ENCODE measurements around the gene LYL1. TPM values are rescaled to one million over a fixed set of nuclear protein-coding genes. Genes with fewer than 3 reads are reported as not detected.

The LYL1 gene
- total and polyA plus RNA-seq, 2 donors (not counting 1 experiment from before 2014, with no cell fraction given) = 112 to 125 TPM

DNA sequence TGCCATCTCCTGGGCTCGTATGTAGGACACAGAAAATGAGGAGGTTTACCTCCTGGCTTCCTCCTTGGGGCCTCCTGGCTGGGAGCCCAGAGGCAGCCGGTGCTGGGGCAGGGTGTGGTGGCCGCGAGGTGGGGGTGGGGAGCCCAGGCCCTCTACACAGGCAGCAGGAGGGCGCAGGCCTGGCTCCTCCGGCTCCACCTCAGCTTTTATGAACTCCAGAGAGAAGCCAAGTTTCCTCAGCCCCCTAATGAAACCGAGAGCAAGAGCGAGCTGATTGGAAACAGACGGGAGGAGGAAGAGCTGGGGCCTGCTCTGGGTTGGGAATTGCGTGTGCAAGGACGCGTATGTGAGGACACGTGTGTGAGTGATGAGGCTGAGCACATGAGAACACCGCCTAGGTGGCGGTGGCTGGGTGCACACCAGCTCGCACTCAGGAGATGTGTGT is 23.1 kb downstream of the LYL1 start:
- Histone ChIP-seq H3K36me3 (replicated peaks in 1 of 2; ENCODE audit: control extremely low read depth in 1 of 2, control insufficient read depth in 1 of 2, extremely low read depth in 1 of 2, insufficient read depth in 2 of 2, low read length in 1 of 2) (no peaks in the 10 kb centered on the region), H3K4me2 (replicated peaks; ENCODE audit: low read depth, low read length, poor library complexity, severe bottlenecking) (no peak overlapping the region), H2AFZ (ENCODE audit: insufficient read depth, low read depth, low read length, poor library complexity, severe bottlenecking) (no peak overlapping the region), H3K9me3 (ENCODE audit: control extremely low read depth in 1 of 3, control insufficient read depth in 2 of 3, insufficient read depth in 1 of 3, low read length in 2 of 3) (no peaks in the 10 kb centered on the region), H3K79me2 (ENCODE audit: control insufficient read depth, insufficient read depth, low read length) (no peaks in the 10 kb centered on the region), H3K9ac (ENCODE audit: low read length) (no peak overlapping the region), H3K27ac (ENCODE audit: low read length in 2 of 2) (no peak overlapping the region), H3K4me1 (ENCODE audit: control insufficient read depth in 2 of 2, insufficient read depth in 2 of 2, low read length in 2 of 2) (no peaks in the 10 kb centered on the region), H4K20me1 (ENCODE audit: control insufficient read depth, insufficient read depth, low read length, poor library complexity, severe bottlenecking) (no peaks in the 10 kb centered on the region), H3K27me3 (replicated peaks in 1 of 4; ENCODE audit: control extremely low read depth in 1 of 4, control insufficient read depth in 3 of 4, insufficient read depth in 4 of 4, low read length in 3 of 4) (no peaks in the 10 kb centered on the region), H3K4me3 (ENCODE audit: control extremely low read depth in 1 of 5, extremely low read depth in 1 of 5, insufficient read depth in 1 of 5, low read depth in 2 of 5, low read length in 4 of 5) (no peak overlapping the region)
- TF ChIP-seq, protein P1, sequence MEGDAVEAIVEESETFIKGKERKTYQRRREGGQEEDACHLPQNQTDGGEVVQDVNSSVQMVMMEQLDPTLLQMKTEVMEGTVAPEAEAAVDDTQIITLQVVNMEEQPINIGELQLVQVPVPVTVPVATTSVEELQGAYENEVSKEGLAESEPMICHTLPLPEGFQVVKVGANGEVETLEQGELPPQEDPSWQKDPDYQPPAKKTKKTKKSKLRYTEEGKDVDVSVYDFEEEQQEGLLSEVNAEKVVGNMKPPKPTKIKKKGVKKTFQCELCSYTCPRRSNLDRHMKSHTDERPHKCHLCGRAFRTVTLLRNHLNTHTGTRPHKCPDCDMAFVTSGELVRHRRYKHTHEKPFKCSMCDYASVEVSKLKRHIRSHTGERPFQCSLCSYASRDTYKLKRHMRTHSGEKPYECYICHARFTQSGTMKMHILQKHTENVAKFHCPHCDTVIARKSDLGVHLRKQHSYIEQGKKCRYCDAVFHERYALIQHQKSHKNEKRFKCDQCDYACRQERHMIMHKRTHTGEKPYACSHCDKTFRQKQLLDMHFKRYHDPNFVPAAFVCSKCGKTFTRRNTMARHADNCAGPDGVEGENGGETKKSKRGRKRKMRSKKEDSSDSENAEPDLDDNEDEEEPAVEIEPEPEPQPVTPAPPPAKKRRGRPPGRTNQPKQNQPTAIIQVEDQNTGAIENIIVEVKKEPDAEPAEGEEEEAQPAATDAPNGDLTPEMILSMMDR (IDR thresholded peaks at IDR 0.05) = no peak
- intact Hi-C loops (cut with micrococcal nuclease) = no loop called here
- Mint-ChIP-seq H3K27ac (no peak overlapping the region), H3K4me3 (no peak overlapping the region), H3K9me3 (ENCODE audit: insufficient read depth) (no peaks in the 10 kb centered on the region), H3K27me3 (peaks cover 6% of the 10 kb centered on the region), H3K4me1 (no peaks in the 10 kb centered on the region)
- WGBS (ENCODE audit: insufficient coverage) = 59% methylated on average over 16 of the region's 16 CpGs
- POLR2A ChIA-PET = no interaction called here
- CTCF ChIA-PET = interaction anchor here (0.6 to 2.0 kb wide), 2 partner anchors 23 to 103 kb away, joined by 3 to 12 read pairs; no protein-coding TSS in a partner anchor
- ATAC-seq (ENCODE audit: low read depth) (no peak), DNase-seq (no peak)

DNA sequence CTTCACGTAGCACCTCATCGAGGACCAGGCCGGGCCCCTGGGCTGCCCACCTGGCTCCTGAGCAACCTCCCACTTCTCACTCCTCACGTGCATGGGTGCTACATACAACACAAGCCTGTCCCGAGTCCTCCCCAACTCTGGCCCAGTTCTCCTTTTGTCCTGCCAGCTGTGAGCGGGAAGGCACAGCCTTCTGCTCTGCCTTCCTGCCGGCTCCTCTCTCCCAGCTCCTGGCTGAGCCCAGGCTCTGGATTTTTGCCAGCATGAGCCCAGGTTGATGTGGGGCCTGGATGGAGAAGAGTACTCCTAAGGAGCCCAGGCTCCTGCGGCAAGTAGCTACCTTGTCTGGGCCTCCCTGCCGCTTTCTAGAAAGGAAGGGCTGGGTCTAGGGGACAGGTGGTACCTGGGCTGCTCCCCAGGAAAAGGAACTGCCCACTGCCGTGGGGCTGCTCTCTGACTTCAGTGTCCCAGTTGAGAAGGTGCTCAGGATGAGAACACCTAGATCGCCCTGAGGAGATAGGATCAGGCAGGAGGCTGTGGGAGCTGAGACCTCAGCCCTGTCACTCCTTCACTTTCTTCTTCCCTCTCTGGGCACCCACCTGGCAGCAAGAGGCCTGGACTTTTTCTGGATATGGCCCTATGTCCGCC is 23.6 kb downstream of the LYL1 start:
- DNase-seq = no peak
- intact Hi-C loops (cut with micrococcal nuclease) = no loop called here
- 67% methylated on average over 11 of the region's 12 CpGs for WGBS (ENCODE audit: insufficient coverage)

More for the DNA sequence above, 23.6 kb downstream of the LYL1 start:
- Mint-ChIP-seq H3K4me1 (no peaks in the 10 kb centered on the region), H3K9me3 (ENCODE audit: insufficient read depth) (no peaks in the 10 kb centered on the region), H3K27me3 (peaks cover 3% of the 10 kb centered on the region), H3K27ac (no peak overlapping the region), H3K4me3 (no peak overlapping the region)
- Histone ChIP-seq H3K9me3 (ENCODE audit: control extremely low read depth in 1 of 3, control insufficient read depth in 2 of 3, insufficient read depth in 1 of 3, low read length in 2 of 3) (no peaks in the 10 kb centered on the region), H3K4me2 (replicated peaks; ENCODE audit: low read depth, low read length, poor library complexity, severe bottlenecking) (no peak overlapping the region), H3K36me3 (replicated peaks in 1 of 2; ENCODE audit: control extremely low read depth in 1 of 2, control insufficient read depth in 1 of 2, extremely low read depth in 1 of 2, insufficient read depth in 2 of 2, low read length in 1 of 2) (no peaks in the 10 kb centered on the region), H3K27me3 (replicated peaks in 1 of 4; ENCODE audit: control extremely low read depth in 1 of 4, control insufficient read depth in 3 of 4, insufficient read depth in 4 of 4, low read length in 3 of 4) (no peaks in the 10 kb centered on the region), H2AFZ (ENCODE audit: insufficient read depth, low read depth, low read length, poor library complexity, severe bottlenecking) (no peak overlapping the region), H3K27ac (ENCODE audit: low read length in 2 of 2) (no peak overlapping the region), H4K20me1 (ENCODE audit: control insufficient read depth, insufficient read depth, low read length, poor library complexity, severe bottlenecking) (no peaks in the 10 kb centered on the region), H3K9ac (ENCODE audit: low read length) (no peak overlapping the region), H3K4me1 (ENCODE audit: control insufficient read depth in 2 of 2, insufficient read depth in 2 of 2, low read length in 2 of 2) (no peaks in the 10 kb centered on the region), H3K79me2 (ENCODE audit: control insufficient read depth, insufficient read depth, low read length) (no peaks in the 10 kb centered on the region), H3K4me3 (ENCODE audit: control extremely low read depth in 1 of 5, extremely low read depth in 1 of 5, insufficient read depth in 1 of 5, low read depth in 2 of 5, low read length in 4 of 5) (no peak overlapping the region)
- TF ChIP-seq EZH2 (IDR thresholded peaks at IDR 0.05; ENCODE audit: borderline replicate concordance, insufficient read depth, low read depth, low read length, poor library complexity, severe bottlenecking) = no peak
- TF ChIP-seq, protein P1 (IDR thresholded peaks at IDR 0.05) = no peak
- ChIA-PET CTCF (interaction anchor here (0.6 to 2.0 kb wide), 3 partner anchors 18 to 102 kb away, joined by 3 to 12 read pairs (median 6); no protein-coding TSS in a partner anchor), POLR2A (no interaction called here)
- no peak for ATAC-seq (ENCODE audit: low read depth)
